H1 (cell line): ENCODE results near the gene CCL4.

Source experiments
- CTCF ChIP-seq, 3 experiments: IDR thresholded peaks; 1 replicate in 2 of 3; 2 replicates in 1 of 3; pipeline versions ENCODE4 v1.5.1 to v1.6.1; 2011; ENCODE audit warnings: low read length in 3 of 3, mild to moderate bottlenecking in 3 of 3, inconsistent platforms in 2 of 3, low read depth in 1 of 3, moderate library complexity in 1 of 3; ENCODE audit not compliant: insufficient read depth in 1 of 3; ENCODE audit errors: control extremely low read depth in 1 of 3
- KDM1A ChIP-seq: fragments of 200-600, 300-600 bp; sonication (generic); IDR thresholded peaks from 2 replicates; pipeline ENCODE4 v1.7.1; 2016; ENCODE audit warnings: mild to moderate bottlenecking, low read length, borderline replicate concordance
- MAFK ChIP-seq: IDR thresholded peaks from 2 replicates; pipeline ENCODE4 v1.6.1; 2012; ENCODE audit warnings: low read depth, mild to moderate bottlenecking, improper control_type of control experiment, low read length
- POLR2A ChIP-seq, 2 experiments: IDR thresholded peaks; 1 replicate in 1 of 2; 2 replicates in 1 of 2; pipeline ENCODE4 v1.6.1; 2011; ENCODE audit warnings: low read depth in 2 of 2, low read length in 2 of 2, mild to moderate bottlenecking in 2 of 2; ENCODE audit errors: control extremely low read depth in 1 of 2
- POLR2AphosphoS5 ChIP-seq: IDR thresholded peaks from 2 replicates; pipeline ENCODE4 v1.6.1; 2011; ENCODE audit warnings: low read depth, low read length
- RXRA ChIP-seq: IDR thresholded peaks from 2 replicates; pipeline ENCODE4 v1.6.1; 2011; ENCODE audit warnings: low read depth, mild to moderate bottlenecking, low read length, moderate library complexity; ENCODE audit not compliant: insufficient read depth

GRCh38 chr17:36118477-36119353 lies 15.1 kb downstream of the CCL4 start:
- TF ChIP-seq RXRA (no peak), POLR2A (IDR thresholded peaks at IDR 0.05; ENCODE audit: control extremely low read depth in 1 of 2, low read depth in 2 of 2, low read length in 2 of 2) (no peak), POLR2AphosphoS5 (no peak), MAFK (no peak), KDM1A (no peak), CTCF (IDR thresholded peaks at IDR 0.05; ENCODE audit: control extremely low read depth in 1 of 3, insufficient read depth in 1 of 3, low read depth in 1 of 3, low read length in 3 of 3) (no peak)
